IMR-90 (cell line): Measurements from ENCODE around the gene PLCL1. TPM values are rescaled to one million over a fixed set of nuclear protein-coding genes. Genes with fewer than 3 reads are reported as not detected.

Experiments used
- ATAC-seq: fragments of 200-7000 bp; cut with Tn5 transposase; 2 replicates; pipeline ENCODE4 v1.9.1; 2020; ENCODE audit warnings: low read depth, mild to moderate bottlenecking, moderate library complexity
- BruUV-seq: library from RNA; stranded (reverse); fragments of 400-500 nt; replicated peaks from 2 replicates; lab custom pipeline; 2021; lab: Mats Ljungman, UMichigan
- CTCF ChIA-PET: fragments of 300-600 bp; formaldehyde crosslinking; extraction: SDS; loops from one replicate; lab custom pipeline; 2021; ENCODE audit warnings: antibody characterized with exemption; lab: Yijun Ruan, JAX
- POLR2A ChIA-PET: fragments of 300-600 bp; sonication (Branson Sonifier 250); formaldehyde crosslinking; loops from one replicate; lab custom pipeline; 2022; ENCODE audit warnings: antibody characterized with exemption; ENCODE audit not compliant: unreplicated experiment; lab: Charles Lee
- DNase-seq: peaks from one replicate; pipeline ENCODE4 v3.0.0; 2013
- H2AFZ ChIP-seq: replicated peaks from 2 replicates; pipeline ENCODE3; 2013; ENCODE audit warnings: low read length, mild to moderate bottlenecking; ENCODE audit not compliant: poor library complexity
- H2AK5ac ChIP-seq: 2 replicates; pipeline ENCODE4 v1.6.1; 2013; ENCODE audit warnings: low read depth, low read length, inconsistent platforms
- H2AK9ac ChIP-seq: replicated peaks from 2 replicates; pipeline ENCODE3; 2013; ENCODE audit warnings: mild to moderate bottlenecking, low read depth, low read length, moderate library complexity; ENCODE audit not compliant: poor library complexity
- H2BK120ac ChIP-seq: 2 replicates; pipeline ENCODE4 v1.6.1; 2013; ENCODE audit warnings: low read depth, low read length, inconsistent platforms
- H2BK15ac ChIP-seq: 3 replicates; pipeline ENCODE4 v1.6.1; 2013; ENCODE audit warnings: low read depth, low read length, inconsistent platforms
- H2BK20ac ChIP-seq: 2 replicates; pipeline ENCODE4 v1.6.1; 2013; ENCODE audit warnings: low read depth, mild to moderate bottlenecking, inconsistent platforms, low read length, moderate library complexity
- H2BK5ac ChIP-seq: 2 replicates; pipeline ENCODE4 v1.6.1; 2013; ENCODE audit warnings: mild to moderate bottlenecking, low read depth, low read length, inconsistent platforms; ENCODE audit not compliant: poor library complexity, severe bottlenecking
- H3K14ac ChIP-seq: replicated peaks from 2 replicates; pipeline ENCODE4 v1.6.1; 2013; ENCODE audit warnings: low read depth, low read length, inconsistent platforms
- H3K18ac ChIP-seq: 2 replicates; pipeline ENCODE4 v1.6.1; 2013; ENCODE audit warnings: low read depth, low read length, control low read depth
- H3K23ac ChIP-seq: 2 replicates; pipeline ENCODE4 v1.6.1; 2013; ENCODE audit warnings: low read depth, low read length, inconsistent platforms
- H3K27ac ChIP-seq: 2 replicates; pipeline ENCODE4 v1.5.1; 2013; ENCODE audit warnings: mild to moderate bottlenecking, control low read depth, low read length; ENCODE audit not compliant: insufficient read depth
- H3K27me3 ChIP-seq: 2 replicates; pipeline ENCODE4 v1.6.1; 2013; ENCODE audit warnings: low read length; ENCODE audit not compliant: control insufficient read depth, insufficient read depth
- H3K36me3 ChIP-seq: 2 replicates; pipeline ENCODE4 v1.6.1; 2013; ENCODE audit warnings: low read length, mixed read lengths; ENCODE audit not compliant: control insufficient read depth, insufficient read depth
- H3K4ac ChIP-seq: 2 replicates; pipeline ENCODE4 v1.6.1; 2013; ENCODE audit warnings: low read depth, low read length, inconsistent platforms
- H3K4me1 ChIP-seq: 2 replicates; pipeline ENCODE4 v1.6.1; 2013; ENCODE audit warnings: low read length, mixed read lengths; ENCODE audit not compliant: control insufficient read depth, insufficient read depth
- H3K4me2 ChIP-seq: 2 replicates; pipeline ENCODE4 v1.6.1; 2013; ENCODE audit warnings: low read depth, mild to moderate bottlenecking, control low read depth, low read length, moderate library complexity
- H3K4me3 ChIP-seq: 2 replicates; pipeline ENCODE4 v1.5.1; 2013; ENCODE audit warnings: low read depth, mild to moderate bottlenecking, control low read depth, low read length, moderate library complexity; ENCODE audit not compliant: insufficient read depth
- H3K56ac ChIP-seq: 2 replicates; pipeline ENCODE4 v1.6.1; 2013; ENCODE audit warnings: low read length, inconsistent platforms; ENCODE audit not compliant: insufficient read depth; ENCODE audit errors: extremely low read depth
- H3K79me1 ChIP-seq, 2 experiments: 2 replicates each; pipeline ENCODE4 v1.6.1; 2013; ENCODE audit warnings: low read length in 2 of 2, inconsistent platforms in 1 of 2, low read depth in 1 of 2
- H3K9ac ChIP-seq: 2 replicates; pipeline ENCODE4 v1.6.1; 2013; ENCODE audit warnings: low read depth, low read length, control low read depth
- H3K9me1 ChIP-seq: 2 replicates; pipeline ENCODE4 v1.6.1; 2013; ENCODE audit warnings: low read length, inconsistent platforms; ENCODE audit not compliant: insufficient read depth
- H3K9me3 ChIP-seq: 2 replicates; pipeline ENCODE4 v1.6.1; 2013; ENCODE audit warnings: low read length; ENCODE audit not compliant: control insufficient read depth, insufficient read depth
- H4K20me1 ChIP-seq: 2 replicates; pipeline ENCODE4 v1.6.1; 2013; ENCODE audit warnings: low read length, inconsistent platforms; ENCODE audit not compliant: insufficient read depth
- H4K5ac ChIP-seq: 2 replicates; pipeline ENCODE4 v1.6.1; 2013; ENCODE audit warnings: mild to moderate bottlenecking, low read depth, low read length, control low read depth
- H4K8ac ChIP-seq, 2 experiments: 2 replicates each; pipeline ENCODE4 v1.6.1; 2013; ENCODE audit warnings: low read depth in 2 of 2, low read length in 2 of 2, control low read depth in 1 of 2, inconsistent platforms in 1 of 2
- H4K91ac ChIP-seq: 2 replicates; pipeline ENCODE4 v1.6.1; 2013; ENCODE audit warnings: low read depth, low read length, inconsistent platforms; ENCODE audit not compliant: insufficient read depth
- BHLHE40 ChIP-seq: fragments of 150-350 bp; IDR thresholded peaks from 2 replicates; pipeline ENCODE4 v1.6.1; 2016; ENCODE audit warnings: mild to moderate bottlenecking, low read depth, low read length
- CTCF ChIP-seq: conservative IDR thresholded peaks from 2 replicates; pipeline ENCODE4 v1.5.1; 2012; ENCODE audit warnings: mild to moderate bottlenecking, low read depth, low read length, improper control_type of control experiment
- ELK1 ChIP-seq: fragments of 150-350 bp; IDR thresholded peaks from 2 replicates; pipeline ENCODE4 v1.6.1; 2016; ENCODE audit warnings: low read depth, mild to moderate bottlenecking, low read length, moderate library complexity, borderline replicate concordance
- FOS ChIP-seq: fragments of 150-350 bp; IDR thresholded peaks from 2 replicates; pipeline ENCODE4 v1.6.1; 2016; ENCODE audit warnings: low read depth, low read length
- MAFK ChIP-seq: IDR thresholded peaks from 2 replicates; pipeline ENCODE4 v1.6.1; 2012; ENCODE audit warnings: low read depth, low read length, improper control_type of control experiment
- MAZ ChIP-seq: IDR thresholded peaks from 2 replicates; pipeline ENCODE4 v1.6.1; 2012; ENCODE audit warnings: low read depth, mild to moderate bottlenecking, low read length, improper control_type of control experiment, moderate library complexity, borderline replicate concordance
- POLR2A ChIP-seq: IDR thresholded peaks from 2 replicates; pipeline ENCODE4 v1.6.1; 2012; ENCODE audit warnings: mild to moderate bottlenecking, low read depth, low read length
- RAD21 ChIP-seq: IDR thresholded peaks from 2 replicates; pipeline ENCODE4 v1.6.1; 2012; ENCODE audit warnings: low read length, improper control_type of control experiment
- RCOR1 ChIP-seq: IDR thresholded peaks from 2 replicates; pipeline ENCODE4 v1.6.1; 2012; ENCODE audit warnings: mild to moderate bottlenecking, low read length, improper control_type of control experiment; ENCODE audit not compliant: insufficient replicate concordance
- RFX5 ChIP-seq: IDR thresholded peaks from 2 replicates; pipeline ENCODE4 v1.8.0; 2012; ENCODE audit warnings: low read depth, mild to moderate bottlenecking, low read length, moderate library complexity
- SMC3 ChIP-seq: fragments of 150-350 bp; IDR thresholded peaks from 2 replicates; pipeline ENCODE4 v1.6.1; 2016; ENCODE audit warnings: low read depth, mild to moderate bottlenecking, antibody characterized with exemption, low read length, moderate library complexity
- WGBS, 2 experiments: methylation state at CpG; one replicate each; pipeline versions ENCODE4 v1.1.5 to v1.1.7; 2013; ENCODE audit warnings: missing lambda C conversion rate in 2 of 2; ENCODE audit not compliant: insufficient read length in 1 of 2; ENCODE audit errors: extremely low coverage in 2 of 2; 5-methylcytosine and 5-hydroxymethylcytosine counted together
- dilution Hi-C: fragments of 300-500 bp; cut with HindIII; formaldehyde crosslinking; loops from one replicate; pipeline ENCODE4 v1.14.3; 2018; ENCODE audit warnings: low sequenced_read_pairs; ENCODE audit not compliant: unreplicated experiment
- in situ Hi-C: fragments of 300-500 bp; cut with MboI; formaldehyde crosslinking; loops from 3 replicates; pipeline ENCODE4 v1.14.3; 2019; ENCODE audit warnings: low sequenced_read_pairs, inconsistent platforms, mixed read lengths
- intact Hi-C: fragments of 100-400 bp; cut with micrococcal nuclease; formaldehyde crosslinking; loops from 2 replicates; pipeline ENCODE4 v1.10.0; 2022
- polyA plus RNA-seq, 3 experiments: library from polyadenylated mRNA; depleted of rRNA; stranded (reverse); fragments of >200 nt; gene quantifications; 2 replicates each; pipeline ENCODE4 v1.2.3, GENCODE V29; 2012; ENCODE audit warnings: low replicate concordance in 1 of 3
- total RNA-seq: library from RNA; depleted of rRNA; stranded (reverse); fragments of >200 nt; gene quantifications from 2 replicates; pipeline ENCODE4 v1.2.3, GENCODE V29; 2012

PLCL1 gene
- total and polyA plus RNA-seq, 2 of the 4 experiments (the other 2 are of a cell fraction), result 0.14 to 0.18 TPM

- no peaks in the 10 kb centered on the region for H3K27me3 ChIP-seq
- TF ChIP-seq POLR2A, result no peak
- no peak for TF ChIP-seq CTCF
- no peak for TF ChIP-seq ELK1
- TF ChIP-seq MAZ, result no peak
- TF ChIP-seq RCOR1, result no peak
- no peak for TF ChIP-seq BHLHE40
- TF ChIP-seq FOS, result no peak
- TF ChIP-seq SMC3, result no peak
- TF ChIP-seq MAFK, result no peak
- TF ChIP-seq RFX5, result no peak
- TF ChIP-seq RAD21, result no peak
- no peak overlapping the region for H2BK120ac ChIP-seq
- no peak overlapping the region for H2BK5ac ChIP-seq
- H3K36me3 ChIP-seq, result no peaks in the 10 kb centered on the region
- H2AFZ ChIP-seq, result no peak overlapping the region
- no CpG with 5 or more reads among the region's 1 CpG for WGBS, 2 experiments
- H4K5ac ChIP-seq, result no peak overlapping the region
- H3K9me1 ChIP-seq, result no peaks in the 10 kb centered on the region
- H2BK20ac ChIP-seq, result no peak overlapping the region
- H3K14ac ChIP-seq, result no peak overlapping the region
- no peak overlapping the region for H3K27ac ChIP-seq
- H3K56ac ChIP-seq, result no peak overlapping the region
- H3K4me3 ChIP-seq, result no peak overlapping the region
- no peak overlapping the region for H3K18ac ChIP-seq
- no peak overlapping the region for H2BK15ac ChIP-seq
- ATAC-seq, result no peak
- dilution Hi-C loops, result no loop called here
- no peak overlapping the region for H2AK5ac ChIP-seq
- ChIA-PET POLR2A (no interaction called here), CTCF (no interaction called here)
- H3K4ac ChIP-seq, result no peak overlapping the region
- H2AK9ac ChIP-seq, result no peak overlapping the region
- H4K8ac ChIP-seq, result no peak overlapping the region
- in situ Hi-C loops, result no loop called here
- H3K4me2 ChIP-seq, result no peak overlapping the region
- no peaks in the 10 kb centered on the region for H3K79me1 ChIP-seq
- DNase-seq, result no peak
- no peak overlapping the region for H3K9ac ChIP-seq
- peaks cover 1% of the 10 kb centered on the region; the same call in 1 of the 2 replicates for H3K9me3 ChIP-seq
- H4K91ac ChIP-seq, result no peak overlapping the region
- intact Hi-C loops, result no loop called here
- no TSS peak for BruUV-seq
- no peaks in the 10 kb centered on the region for H4K20me1 ChIP-seq
- H3K23ac ChIP-seq, result no peak overlapping the region
- H3K4me1 ChIP-seq, result no peaks in the 10 kb centered on the region
These were observed 53.2 kb downstream of the PLCL1 start for GRCh38 chr2:197857476-197858107.
